ENCODE data around the gene RAET1G. TPM values are rescaled to one million over a fixed set of nuclear protein-coding genes. Genes with fewer than 3 reads are reported as not detected.
"Not testable (repeated sequence)": the region's sequence is repeated elsewhere in the genome, so short reads cannot be mapped to it uniquely, and the experiment has no call there.

Gene RAET1G, protein sequence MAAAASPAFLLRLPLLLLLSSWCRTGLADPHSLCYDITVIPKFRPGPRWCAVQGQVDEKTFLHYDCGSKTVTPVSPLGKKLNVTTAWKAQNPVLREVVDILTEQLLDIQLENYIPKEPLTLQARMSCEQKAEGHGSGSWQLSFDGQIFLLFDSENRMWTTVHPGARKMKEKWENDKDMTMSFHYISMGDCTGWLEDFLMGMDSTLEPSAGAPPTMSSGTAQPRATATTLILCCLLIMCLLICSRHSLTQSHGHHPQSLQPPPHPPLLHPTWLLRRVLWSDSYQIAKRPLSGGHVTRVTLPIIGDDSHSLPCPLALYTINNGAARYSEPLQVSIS
- total RNA-seq (2022) = 0.54 TPM in 1 of 2 replicates, not detected in the other
- percentile 9 among the genes with signal in this experiment for Bru-seq, nascent RNA
- percentile 19 among the genes with signal in this experiment for BruChase-seq, experiment 1, labeled RNA remaining after a 6-hour chase
- BruChase-seq, experiment 2, labeled RNA remaining after a 2-hour chase = percentile 14 among the genes with signal in this experiment
- long read RNA-seq = 0 reads

- DNase-seq = peak; percentile 83
- Mint-ChIP-seq H3K4me1 (ENCODE audit: low read depth, unreplicated experiment) (peaks cover 7% of the 10 kb centered on the region), H3K9me3 (ENCODE audit: low read depth, unreplicated experiment) (no peaks in the 10 kb centered on the region), H3K36me3 (ENCODE audit: insufficient read depth, unreplicated experiment) (peaks cover 11% of the 10 kb centered on the region), H3K27ac (ENCODE audit: unreplicated experiment) (peak within 1 kb of the TSS; percentile 71), H3K27me3 (ENCODE audit: unreplicated experiment) (peaks cover 28% of the 10 kb centered on the region), H3K4me3 (ENCODE audit: low read depth, unreplicated experiment) (peak within 1 kb of the TSS; percentile 82)
- no TSS peak for BruUV-seq (replicated peaks)
- CTCF ChIA-PET = no interaction called here
- TF ChIP-seq, protein P1, sequence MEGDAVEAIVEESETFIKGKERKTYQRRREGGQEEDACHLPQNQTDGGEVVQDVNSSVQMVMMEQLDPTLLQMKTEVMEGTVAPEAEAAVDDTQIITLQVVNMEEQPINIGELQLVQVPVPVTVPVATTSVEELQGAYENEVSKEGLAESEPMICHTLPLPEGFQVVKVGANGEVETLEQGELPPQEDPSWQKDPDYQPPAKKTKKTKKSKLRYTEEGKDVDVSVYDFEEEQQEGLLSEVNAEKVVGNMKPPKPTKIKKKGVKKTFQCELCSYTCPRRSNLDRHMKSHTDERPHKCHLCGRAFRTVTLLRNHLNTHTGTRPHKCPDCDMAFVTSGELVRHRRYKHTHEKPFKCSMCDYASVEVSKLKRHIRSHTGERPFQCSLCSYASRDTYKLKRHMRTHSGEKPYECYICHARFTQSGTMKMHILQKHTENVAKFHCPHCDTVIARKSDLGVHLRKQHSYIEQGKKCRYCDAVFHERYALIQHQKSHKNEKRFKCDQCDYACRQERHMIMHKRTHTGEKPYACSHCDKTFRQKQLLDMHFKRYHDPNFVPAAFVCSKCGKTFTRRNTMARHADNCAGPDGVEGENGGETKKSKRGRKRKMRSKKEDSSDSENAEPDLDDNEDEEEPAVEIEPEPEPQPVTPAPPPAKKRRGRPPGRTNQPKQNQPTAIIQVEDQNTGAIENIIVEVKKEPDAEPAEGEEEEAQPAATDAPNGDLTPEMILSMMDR (IDR thresholded peaks at IDR 0.05; ENCODE audit: unreplicated experiment) = no peak
- intact Hi-C loops (cut with micrococcal nuclease; ENCODE audit: unreplicated experiment) = loop anchor here (10.0 kb wide), 2 partner anchors 58 to 378 kb away; partner anchors contain the start of genes LRP11 and PPIL4
These were observed at the start of gene RAET1G for GRCh38 chr6:149922642-149923326. Gene RAET1G (minus strand): TSS chr6:149923121. CDS start chr6:149923010, 111 bp downstream.

GRCh38 chr6:149969635-149970034 lies 46.7 kb upstream of the RAET1G start:
- BruUV-seq (replicated peaks) = no TSS peak
- DNase-seq = no peak
- intact Hi-C loops (cut with micrococcal nuclease; ENCODE audit: unreplicated experiment) = no loop called here
- TF ChIP-seq, protein P1 (IDR thresholded peaks at IDR 0.05; ENCODE audit: unreplicated experiment) = no peak
- Mint-ChIP-seq H3K4me3 (ENCODE audit: low read depth, unreplicated experiment) (no peak overlapping the region), H3K36me3 (ENCODE audit: insufficient read depth, unreplicated experiment) (peaks cover 7% of the 10 kb centered on the region), H3K27ac (ENCODE audit: unreplicated experiment) (no peak overlapping the region), H3K9me3 (ENCODE audit: low read depth, unreplicated experiment) (no peaks in the 10 kb centered on the region), H3K4me1 (ENCODE audit: low read depth, unreplicated experiment) (no peaks in the 10 kb centered on the region), H3K27me3 (ENCODE audit: unreplicated experiment) (peaks cover 24% of the 10 kb centered on the region)
- CTCF ChIA-PET = interaction anchor here (0.6 kb wide), 1 partner anchor 609 kb away, joined by 3 read pairs; no protein-coding TSS in a partner anchor

DNA sequence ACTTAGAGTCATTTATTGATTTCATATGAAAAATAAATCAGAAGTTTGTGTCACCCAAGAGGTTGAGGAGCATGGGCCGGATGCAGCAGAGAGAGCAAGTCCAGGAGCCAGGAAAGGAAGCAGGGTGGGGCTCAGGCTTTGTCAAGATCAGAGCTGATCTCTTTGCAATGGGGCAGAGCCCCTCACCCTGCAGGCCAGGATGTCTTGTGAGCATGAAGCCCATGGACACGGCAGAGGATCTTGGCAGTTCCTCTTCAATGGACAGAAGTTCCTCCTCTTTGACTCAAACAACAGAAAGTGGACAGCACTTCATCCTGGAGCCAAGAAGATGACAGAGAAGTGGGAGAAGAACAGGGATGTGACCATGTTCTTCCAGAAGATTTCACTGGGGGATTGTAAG lies 46.0 kb upstream of the RAET1G start:
- H3K4me1 Mint-ChIP-seq (ENCODE audit: low read depth, unreplicated experiment); intact Hi-C loops (cut with micrococcal nuclease; ENCODE audit: unreplicated experiment): not testable (repeated sequence)
- CTCF ChIA-PET = interaction anchor here (0.6 kb wide), 1 partner anchor 609 kb away, joined by 3 read pairs; no protein-coding TSS in a partner anchor

GRCh38 chr6:149967999-149968398 lies 45.1 kb upstream of the RAET1G start:
- Mint-ChIP-seq H3K27me3 (ENCODE audit: unreplicated experiment) (peaks cover 16% of the 10 kb centered on the region), H3K36me3 (ENCODE audit: insufficient read depth, unreplicated experiment) (peaks cover 21% of the 10 kb centered on the region)
- H3K4me1 Mint-ChIP-seq (ENCODE audit: low read depth, unreplicated experiment); CTCF ChIA-PET; intact Hi-C loops (cut with micrococcal nuclease; ENCODE audit: unreplicated experiment); BruUV-seq (replicated peaks); H3K4me3 Mint-ChIP-seq (ENCODE audit: low read depth, unreplicated experiment); H3K9me3 Mint-ChIP-seq (ENCODE audit: low read depth, unreplicated experiment); H3K27ac Mint-ChIP-seq (ENCODE audit: unreplicated experiment); DNase-seq: not testable (repeated sequence)

More for the DNA sequence above, 46.0 kb upstream of the RAET1G start:
- DNase-seq; H3K27ac Mint-ChIP-seq (ENCODE audit: unreplicated experiment); BruUV-seq (replicated peaks); H3K9me3 Mint-ChIP-seq (ENCODE audit: low read depth, unreplicated experiment); H3K4me3 Mint-ChIP-seq (ENCODE audit: low read depth, unreplicated experiment): not testable (repeated sequence)
- H3K27me3 Mint-ChIP-seq (ENCODE audit: unreplicated experiment) = peaks cover 16% of the 10 kb centered on the region
- peaks cover 12% of the 10 kb centered on the region for H3K36me3 Mint-ChIP-seq (ENCODE audit: insufficient read depth, unreplicated experiment)

DNA sequence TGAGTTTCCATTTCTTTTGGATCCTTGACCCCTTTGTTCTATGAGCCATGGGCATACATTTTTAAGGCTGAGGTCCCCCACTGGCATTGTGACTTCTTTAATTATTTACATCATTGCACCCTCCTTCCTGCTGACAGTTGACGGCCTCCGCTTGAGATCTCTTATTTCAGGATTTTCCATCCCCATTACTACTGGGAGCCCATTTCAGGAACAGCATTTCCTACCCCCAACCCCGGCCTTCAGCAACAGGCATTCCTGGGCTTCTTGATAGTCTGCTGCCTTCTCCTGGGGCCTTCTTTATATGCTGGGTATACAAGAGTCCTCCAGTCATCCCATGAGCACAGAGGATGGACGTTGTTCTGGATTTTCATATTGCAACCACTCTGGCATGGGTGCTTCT lies 44.7 kb upstream of the RAET1G start:
- TF ChIP-seq, protein P1 (IDR thresholded peaks at IDR 0.05; ENCODE audit: unreplicated experiment) = no peak
- peaks cover 23% of the 10 kb centered on the region for H3K36me3 Mint-ChIP-seq (ENCODE audit: insufficient read depth, unreplicated experiment)
- intact Hi-C loops (cut with micrococcal nuclease; ENCODE audit: unreplicated experiment) = no loop called here
- no peak overlapping the region for H3K4me3 Mint-ChIP-seq (ENCODE audit: low read depth, unreplicated experiment)
- no TSS peak for BruUV-seq (replicated peaks)
- DNase-seq = no peak
- CTCF ChIA-PET = no interaction called here
- no peaks in the 10 kb centered on the region for H3K9me3 Mint-ChIP-seq (ENCODE audit: low read depth, unreplicated experiment)
- H3K4me1 Mint-ChIP-seq (ENCODE audit: low read depth, unreplicated experiment) = no peaks in the 10 kb centered on the region
- H3K27ac Mint-ChIP-seq (ENCODE audit: unreplicated experiment) = no peak overlapping the region
- peaks cover 16% of the 10 kb centered on the region for H3K27me3 Mint-ChIP-seq (ENCODE audit: unreplicated experiment)

DNA sequence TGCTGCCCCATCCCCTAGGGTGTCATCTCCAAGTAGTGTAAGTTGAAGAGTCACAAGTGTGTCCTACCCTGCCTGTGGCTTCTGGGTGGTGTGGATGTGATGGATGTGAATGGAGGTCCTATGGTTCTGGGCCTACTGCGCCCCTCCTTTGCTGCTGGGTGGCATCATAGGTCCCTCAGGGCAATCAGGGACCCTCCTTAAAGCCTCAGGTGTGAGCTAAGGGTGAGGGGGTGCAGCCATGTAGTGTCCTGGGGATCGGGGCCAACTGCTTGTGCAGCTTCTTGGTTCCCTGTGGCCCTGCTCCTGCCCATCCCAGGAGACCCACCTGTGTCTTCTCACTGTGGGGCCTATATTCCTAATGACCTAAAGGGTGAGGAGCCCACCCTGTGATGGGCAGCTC lies 43.4 kb upstream of the RAET1G start:
- H3K9me3 Mint-ChIP-seq (ENCODE audit: low read depth, unreplicated experiment); BruUV-seq (replicated peaks): not testable (repeated sequence)
- peaks cover 16% of the 10 kb centered on the region for H3K27me3 Mint-ChIP-seq (ENCODE audit: unreplicated experiment)

More for the DNA sequence above, 43.4 kb upstream of the RAET1G start:
- H3K4me1 Mint-ChIP-seq (ENCODE audit: low read depth, unreplicated experiment); H3K4me3 Mint-ChIP-seq (ENCODE audit: low read depth, unreplicated experiment); CTCF ChIA-PET; intact Hi-C loops (cut with micrococcal nuclease; ENCODE audit: unreplicated experiment); DNase-seq: not testable (repeated sequence)
- peak overlapping the region; percentile 33 for H3K27ac Mint-ChIP-seq (ENCODE audit: unreplicated experiment)
- peaks cover 23% of the 10 kb centered on the region for H3K36me3 Mint-ChIP-seq (ENCODE audit: insufficient read depth, unreplicated experiment)

Data from Calu3 (cell line).